Measurements from ENCODE around the gene LINC00237.

DNA sequence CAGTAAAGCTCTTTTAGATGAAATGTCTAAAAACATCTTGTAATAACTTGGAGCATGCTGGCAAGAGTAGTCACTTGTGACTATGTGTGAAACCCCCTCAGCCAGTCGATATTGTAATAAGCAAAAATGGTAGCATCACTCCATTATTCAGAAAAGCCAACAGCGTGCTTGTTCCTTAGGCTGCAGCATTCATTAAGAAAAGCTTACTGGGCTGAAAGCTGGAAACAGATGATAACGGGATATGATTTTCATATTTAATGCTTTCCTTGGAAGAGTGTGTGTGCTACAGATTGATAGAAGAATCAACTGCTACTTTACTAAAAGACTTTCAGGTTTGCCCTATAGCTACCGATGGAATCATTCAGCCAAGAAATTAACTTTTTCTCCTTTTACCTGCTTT is 40.1 kb upstream of the LINC00237 start:
- TF ChIP-seq, protein P1, sequence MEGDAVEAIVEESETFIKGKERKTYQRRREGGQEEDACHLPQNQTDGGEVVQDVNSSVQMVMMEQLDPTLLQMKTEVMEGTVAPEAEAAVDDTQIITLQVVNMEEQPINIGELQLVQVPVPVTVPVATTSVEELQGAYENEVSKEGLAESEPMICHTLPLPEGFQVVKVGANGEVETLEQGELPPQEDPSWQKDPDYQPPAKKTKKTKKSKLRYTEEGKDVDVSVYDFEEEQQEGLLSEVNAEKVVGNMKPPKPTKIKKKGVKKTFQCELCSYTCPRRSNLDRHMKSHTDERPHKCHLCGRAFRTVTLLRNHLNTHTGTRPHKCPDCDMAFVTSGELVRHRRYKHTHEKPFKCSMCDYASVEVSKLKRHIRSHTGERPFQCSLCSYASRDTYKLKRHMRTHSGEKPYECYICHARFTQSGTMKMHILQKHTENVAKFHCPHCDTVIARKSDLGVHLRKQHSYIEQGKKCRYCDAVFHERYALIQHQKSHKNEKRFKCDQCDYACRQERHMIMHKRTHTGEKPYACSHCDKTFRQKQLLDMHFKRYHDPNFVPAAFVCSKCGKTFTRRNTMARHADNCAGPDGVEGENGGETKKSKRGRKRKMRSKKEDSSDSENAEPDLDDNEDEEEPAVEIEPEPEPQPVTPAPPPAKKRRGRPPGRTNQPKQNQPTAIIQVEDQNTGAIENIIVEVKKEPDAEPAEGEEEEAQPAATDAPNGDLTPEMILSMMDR (IDR thresholded peaks at IDR 0.05; ENCODE audit: insufficient read depth, low read length, poor library complexity, severe bottlenecking) = no peak
- TF ChIP-seq EZH2phosphoT487 (conservative IDR thresholded peaks at IDR 0.05; ENCODE audit: low read length) = no peak
